Esophagus squamous epithelium (tissue), 5 donors: ENCODE data around the gene MICAL2. TPM values are rescaled to one million over a fixed set of nuclear protein-coding genes. Genes with fewer than 3 reads are reported as not detected.

Experiments
- DNase-seq: peaks from one replicate; lab custom pipeline; 2025; lab: John Stamatoyannopoulos, UW
- H3K27ac ChIP-seq, 4 donors: fragments of 200-600 bp; sonication (generic); one replicate each; pipeline ENCODE4 v1.5.1; 2016 to 2019; ENCODE audit warnings: mild to moderate bottlenecking in 1 of 4
- H3K27me3 ChIP-seq, 4 donors: fragments of 200-600 bp; sonication (generic); 1 replicate in 3 of 4; 2 replicates in 1 of 4; pipeline versions ENCODE4 v1.5.1 to v1.6.0; 2017 to 2021; ENCODE audit warnings: antibody characterized with exemption in 1 of 4
- H3K36me3 ChIP-seq, 3 donors: fragments of 200-600 bp; sonication (generic); one replicate each; pipeline ENCODE4 v1.5.1; 2016 to 2019
- H3K4me1 ChIP-seq, 3 donors: fragments of 200-600 bp; sonication (generic); one replicate each; pipeline ENCODE4 v1.5.1; 2017 to 2019
- H3K4me3 ChIP-seq, 4 donors: fragments of 200-600 bp; sonication (generic); 1 replicate in 3 of 4; 2 replicates in 1 of 4; pipeline ENCODE4 v1.5.1; 2016 to 2019; ENCODE audit warnings: mild to moderate bottlenecking in 2 of 4, moderate library complexity in 1 of 4
- H3K9me3 ChIP-seq, 3 donors: fragments of 200-600 bp; sonication (generic); one replicate each; pipeline ENCODE4 v1.5.1; 2016 to 2019
- POLR2A ChIP-seq, 4 donors: fragments of 450-650 bp; IDR thresholded peaks; one replicate each; pipeline ENCODE4 v1.6.1; 2017; ENCODE audit warnings: antibody characterized with exemption in 4 of 4, mild to moderate bottlenecking in 4 of 4, moderate library complexity in 3 of 4
- WGBS, 2 donors: methylation state at CpG; one replicate each; pipeline ENCODE4 v1.1.5; 2018; 5-methylcytosine and 5-hydroxymethylcytosine counted together
- intact Hi-C: fragments of 100-400 bp; cut with DNase I; formaldehyde crosslinking; loops from one replicate; pipeline ENCODE4 v1.15.0; 2022
- total RNA-seq, 4 donors: library from RNA; depleted of rRNA; stranded (reverse); fragments of >200 nt; gene quantifications; one replicate each; pipeline ENCODE4 v1.1.0, GENCODE V29; 2016
- TF ChIP-seq, protein P1 (sequence below), 6 experiments: fragments of 450-650 bp in 4 of 6; fragments of 200-600 bp in 2 of 6; sonication (generic) in 2 of 6; IDR thresholded peaks; one replicate each; pipeline ENCODE4 v1.5.1; 2016 to 2019; ENCODE audit warnings: antibody characterized with exemption in 6 of 6, mild to moderate bottlenecking in 4 of 6, moderate library complexity in 4 of 6
- donor health status: DM: yes; HTN: yes; CAD: no.

MICAL2 gene
- total RNA-seq, 4 donors from 2014 or later = 10.1 to 49.0 (median 19.8) TPM

GRCh38 chr11:12212174-12212820 lies 101.9 kb downstream of the MICAL2 start:
- Histone ChIP-seq H3K9me3 (no peaks in the 10 kb centered on the region), H3K27me3 (no peaks in the 10 kb centered on the region), H3K4me1 (peaks cover 0 to 17% (median 6%) of the 10 kb centered on the region in 3 donors), H3K36me3 (peaks cover 0 to 71% (median 0%) of the 10 kb centered on the region in 3 donors), H3K27ac (no peak overlapping the region), H3K4me3 (no peak overlapping the region)
- TF ChIP-seq, protein P1, sequence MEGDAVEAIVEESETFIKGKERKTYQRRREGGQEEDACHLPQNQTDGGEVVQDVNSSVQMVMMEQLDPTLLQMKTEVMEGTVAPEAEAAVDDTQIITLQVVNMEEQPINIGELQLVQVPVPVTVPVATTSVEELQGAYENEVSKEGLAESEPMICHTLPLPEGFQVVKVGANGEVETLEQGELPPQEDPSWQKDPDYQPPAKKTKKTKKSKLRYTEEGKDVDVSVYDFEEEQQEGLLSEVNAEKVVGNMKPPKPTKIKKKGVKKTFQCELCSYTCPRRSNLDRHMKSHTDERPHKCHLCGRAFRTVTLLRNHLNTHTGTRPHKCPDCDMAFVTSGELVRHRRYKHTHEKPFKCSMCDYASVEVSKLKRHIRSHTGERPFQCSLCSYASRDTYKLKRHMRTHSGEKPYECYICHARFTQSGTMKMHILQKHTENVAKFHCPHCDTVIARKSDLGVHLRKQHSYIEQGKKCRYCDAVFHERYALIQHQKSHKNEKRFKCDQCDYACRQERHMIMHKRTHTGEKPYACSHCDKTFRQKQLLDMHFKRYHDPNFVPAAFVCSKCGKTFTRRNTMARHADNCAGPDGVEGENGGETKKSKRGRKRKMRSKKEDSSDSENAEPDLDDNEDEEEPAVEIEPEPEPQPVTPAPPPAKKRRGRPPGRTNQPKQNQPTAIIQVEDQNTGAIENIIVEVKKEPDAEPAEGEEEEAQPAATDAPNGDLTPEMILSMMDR (IDR thresholded peaks at IDR 0.05) = no peak
- TF ChIP-seq POLR2A (IDR thresholded peaks at IDR 0.05) = no peak
- intact Hi-C loops = no loop called here
- no peak for DNase-seq
- WGBS, 2 donors = 87 to 89% methylated on average over 7 of the region's 7 CpGs

DNA sequence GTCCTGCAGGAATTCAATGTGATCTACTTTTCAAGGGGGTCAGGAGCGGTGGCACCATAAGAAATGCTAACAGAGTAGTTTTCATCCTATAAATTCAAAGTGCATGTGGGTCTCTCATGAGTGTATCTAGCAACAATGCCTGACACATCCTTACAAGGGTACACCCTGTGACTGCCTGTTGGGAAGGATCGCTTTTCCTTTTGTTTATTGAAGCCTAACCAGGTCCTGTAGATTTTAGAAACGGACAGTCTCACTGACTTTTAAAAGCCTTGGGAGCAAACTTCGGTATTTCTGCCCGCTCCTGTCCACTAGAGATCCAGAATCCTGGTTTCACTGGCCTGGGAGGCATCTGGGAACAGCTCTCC lies 102.4 kb downstream of the MICAL2 start:
- TF ChIP-seq, protein P1 (IDR thresholded peaks at IDR 0.05) = no peak
- TF ChIP-seq POLR2A (IDR thresholded peaks at IDR 0.05) = no peak
- intact Hi-C loops = no loop called here
- peaks cover 0 to 74% (median 0%) of the 10 kb centered on the region in 3 donors for H3K36me3 ChIP-seq
- peaks cover 0 to 17% (median 6%) of the 10 kb centered on the region in 3 donors for H3K4me1 ChIP-seq
- H3K4me3 ChIP-seq = no peak overlapping the region
- H3K27me3 ChIP-seq = no peaks in the 10 kb centered on the region
- H3K27ac ChIP-seq = no peak overlapping the region
- DNase-seq = no peak
- 92 to 94% methylated on average over 4 to 5 of the region's 5 CpGs for WGBS, 2 donors
- no peaks in the 10 kb centered on the region for H3K9me3 ChIP-seq

DNA sequence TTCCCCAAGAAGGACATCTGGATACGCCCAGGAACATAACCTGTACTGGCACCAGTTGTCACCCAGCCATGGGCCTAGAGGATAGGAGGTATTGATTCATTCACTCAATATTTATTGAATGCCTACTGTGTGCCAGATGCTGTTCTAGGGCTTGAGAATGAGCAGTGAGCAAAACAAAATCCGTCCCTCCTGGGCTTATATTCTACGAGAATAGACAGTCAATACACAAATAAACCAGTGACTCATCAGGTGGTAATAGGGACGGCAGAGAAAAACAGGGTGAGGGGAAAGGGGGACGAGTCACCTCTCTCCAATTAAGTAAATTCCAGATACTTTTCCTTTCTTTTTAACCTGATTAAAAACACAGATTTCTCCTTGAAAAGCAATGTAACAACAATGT lies 103.5 kb downstream of the MICAL2 start:
- no peaks in the 10 kb centered on the region for H3K9me3 ChIP-seq
- 33 to 41% methylated on average over 5 of the region's 5 CpGs for WGBS, 2 donors
- intact Hi-C loops = no loop called here

DNA sequence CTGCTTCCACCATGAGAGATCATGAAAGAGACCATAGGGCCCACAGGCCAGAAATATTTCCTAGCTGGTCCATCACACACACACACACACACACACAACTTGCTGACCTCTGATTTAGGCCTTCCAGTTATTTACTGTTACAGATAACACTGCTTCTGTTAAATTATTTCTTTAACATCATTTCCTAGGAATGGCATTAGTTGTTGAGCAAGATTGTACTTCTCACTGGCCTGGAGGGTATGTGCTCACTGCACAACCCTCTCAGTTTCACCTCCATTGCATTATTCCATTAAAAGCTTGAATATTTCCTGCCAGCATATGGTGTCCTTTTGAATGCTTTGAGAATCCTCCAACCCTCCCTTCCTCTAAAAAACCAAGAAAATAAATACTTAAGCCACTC lies 104.4 kb downstream of the MICAL2 start:
- H3K27me3 ChIP-seq = no peaks in the 10 kb centered on the region
- H3K4me1 ChIP-seq = peaks cover 0 to 19% (median 6%) of the 10 kb centered on the region in 3 donors
- no peaks in the 10 kb centered on the region for H3K9me3 ChIP-seq
- no peak overlapping the region for H3K27ac ChIP-seq
- peaks cover 0 to 62% (median 0%) of the 10 kb centered on the region in 3 donors for H3K36me3 ChIP-seq
- intact Hi-C loops = no loop called here
- TF ChIP-seq, protein P1 (IDR thresholded peaks at IDR 0.05) = no peak
- no peak for TF ChIP-seq POLR2A (IDR thresholded peaks at IDR 0.05)
- DNase-seq = no peak
- no peak overlapping the region for H3K4me3 ChIP-seq

More for the DNA sequence above, 103.5 kb downstream of the MICAL2 start:
- DNase-seq = no peak
- no peaks in the 10 kb centered on the region for H3K27me3 ChIP-seq
- TF ChIP-seq, protein P1 (IDR thresholded peaks at IDR 0.05) = no peak
- TF ChIP-seq POLR2A (IDR thresholded peaks at IDR 0.05) = no peak
- H3K27ac ChIP-seq = no peak overlapping the region
- H3K4me3 ChIP-seq = no peak overlapping the region
- peaks cover 0 to 71% (median 0%) of the 10 kb centered on the region in 3 donors for H3K36me3 ChIP-seq
- peaks cover 0 to 17% (median 6%) of the 10 kb centered on the region in 3 donors for H3K4me1 ChIP-seq

- Histone ChIP-seq H3K4me3 (no peak overlapping the region), H3K27ac (peak overlapping the region in 2 of 4 donors; percentile 45 to 49), H3K4me1 (peaks cover 0 to 23% (median 8%) of the 10 kb centered on the region in 3 donors), H3K36me3 (peaks cover 0 to 58% (median 0%) of the 10 kb centered on the region in 3 donors), H3K27me3 (no peaks in the 10 kb centered on the region), H3K9me3 (no peaks in the 10 kb centered on the region)
- intact Hi-C loops = no loop called here
- WGBS, 2 donors = 80 to 88% methylated on average over 8 to 9 of the region's 9 CpGs
- TF ChIP-seq, protein P1 (IDR thresholded peaks at IDR 0.05) = no peak
- no peak for TF ChIP-seq POLR2A (IDR thresholded peaks at IDR 0.05)
- DNase-seq = no peak
Observed at GRCh38 chr11:12215181-12215593, 104.8 kb downstream of the MICAL2 start.
